Stimulated activated CD4-positive, alpha-beta T cell treated with anti-CD3 and anti-CD28 coated beads, Interleukin-1b, Interleukin-23, amount 100 ng/mL, for 48 hours (primary cell): ENCODE measurements around the gene NCKAP5.

ENCODE experiments used
- DNase-seq: peaks from one replicate; pipeline ENCODE4 v3.0.0-alpha.2; 2020

Gene NCKAP5

DNA sequence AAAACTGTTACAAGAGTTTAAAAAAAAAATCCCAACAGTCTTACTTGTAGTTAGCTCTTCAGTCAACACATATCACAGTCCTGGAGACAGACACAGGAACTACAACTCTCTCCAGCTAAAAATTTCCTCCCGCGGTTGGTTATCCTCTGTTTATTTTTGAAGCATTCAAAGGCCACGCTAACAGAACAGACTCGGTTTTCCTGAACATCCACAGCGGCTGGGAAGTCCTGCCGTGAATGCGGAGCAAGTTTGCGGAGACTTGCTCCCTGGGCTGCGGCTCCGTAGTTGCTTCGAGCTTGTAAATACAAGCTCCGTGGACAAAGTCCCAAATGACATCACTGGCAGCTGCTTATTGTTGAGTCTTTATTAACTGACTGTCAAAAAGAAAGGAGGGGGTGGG is at the start of gene NCKAP5:
Gene NCKAP5, minus strand, starts transcription at position 292 of the 400 bp plus-strand sequence. CDS start 50,937 bp downstream, outside the sequence.
- DNase-seq = no peak

DNA sequence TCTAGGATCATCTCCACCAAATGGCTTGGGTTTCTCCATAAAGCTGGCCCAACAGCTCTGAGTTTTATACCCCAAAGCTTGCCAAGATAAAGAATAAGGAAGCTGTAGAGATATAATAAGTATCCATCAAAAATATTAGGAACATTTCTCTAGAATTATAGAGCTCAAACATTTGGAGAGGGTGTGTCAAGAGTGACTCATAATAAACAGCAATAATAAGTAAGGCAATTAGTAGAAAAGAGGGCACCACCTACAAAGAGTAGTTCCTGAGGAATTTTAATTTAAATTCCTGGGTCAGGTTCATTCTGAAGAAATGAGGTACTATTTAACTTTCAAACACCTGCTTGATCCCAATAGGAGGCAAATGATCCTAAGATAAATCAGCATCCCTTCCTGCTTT is 41.4 kb upstream of the NCKAP5 start:
- DNase-seq = no peak

DNA sequence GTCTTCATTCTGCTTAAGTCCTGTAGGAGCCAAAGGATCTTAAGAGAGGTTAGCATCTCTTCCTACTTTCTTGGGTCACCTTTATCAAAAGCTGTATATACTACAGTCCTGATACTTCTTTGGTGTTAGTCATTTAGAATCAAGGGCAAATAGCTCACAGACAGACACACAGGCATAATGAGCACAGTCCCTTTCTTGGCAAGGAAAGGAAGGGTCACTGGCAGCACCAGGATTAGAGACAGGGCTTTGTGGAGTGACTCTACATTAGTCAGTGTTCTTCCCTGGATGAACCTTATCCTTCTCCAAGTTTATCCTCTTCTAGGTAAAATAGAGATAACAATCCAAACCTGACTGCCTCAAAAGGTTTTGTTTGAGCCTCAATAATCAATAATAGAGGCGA is 40.0 kb upstream of the NCKAP5 start:
- DNase-seq = no peak

DNA sequence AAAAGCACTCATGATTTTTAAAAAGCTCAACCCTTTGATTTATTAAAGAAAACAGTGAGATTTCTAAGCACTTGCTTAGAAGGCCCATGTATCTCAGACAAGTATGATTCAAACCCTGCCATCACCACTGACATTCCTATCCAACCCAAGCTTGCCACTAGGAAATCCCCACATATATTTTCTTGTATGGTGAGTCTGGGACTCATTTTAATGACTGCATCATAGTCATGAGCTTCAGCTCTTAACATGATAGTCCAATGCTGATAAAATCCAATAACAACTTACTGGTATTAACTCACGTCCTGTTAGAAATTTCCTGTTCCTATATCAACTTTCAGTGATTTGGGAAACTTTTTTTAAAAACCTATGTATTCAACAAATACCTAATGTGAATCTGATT is 39.4 kb upstream of the NCKAP5 start:
- DNase-seq = no peak

DNA sequence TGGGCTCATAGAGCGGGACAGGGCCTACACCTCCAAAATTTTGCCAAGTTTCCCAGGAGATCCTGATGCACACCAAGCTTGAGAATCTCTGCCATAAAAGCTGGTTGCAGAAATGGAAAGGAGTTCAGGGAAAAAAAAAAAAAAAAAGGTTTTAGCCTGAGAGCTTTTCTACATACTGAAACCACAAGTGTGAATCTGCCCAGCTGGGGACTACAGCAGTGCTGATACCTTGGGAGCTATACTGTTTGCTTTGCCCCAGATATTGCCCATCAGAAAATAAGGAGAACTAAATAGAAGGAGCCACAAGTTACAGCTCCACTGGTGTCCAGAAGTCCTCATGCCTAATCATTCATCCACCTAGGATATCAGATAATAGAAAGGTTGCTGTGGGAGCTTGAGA is 38.4 kb upstream of the NCKAP5 start:
- no peak for DNase-seq

DNA sequence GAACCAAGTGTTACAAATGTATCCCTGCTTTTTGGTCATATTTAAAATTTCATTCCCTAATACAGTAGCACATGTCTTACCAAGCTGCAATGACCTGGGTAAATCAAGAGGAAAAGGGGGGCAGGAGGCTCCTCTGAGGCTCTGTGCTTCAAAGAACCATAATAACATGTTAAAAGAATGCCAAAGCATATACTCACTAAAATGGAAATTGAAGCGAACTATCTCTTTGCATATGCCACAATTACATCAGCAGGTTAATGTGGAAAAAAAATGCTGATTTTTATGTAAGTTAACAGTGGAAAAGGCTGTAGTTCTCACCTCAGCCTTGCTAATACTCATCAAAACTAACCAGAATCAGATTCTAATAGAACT is 37.5 kb upstream of the NCKAP5 start:
- DNase-seq = no peak

GRCh38 chr2:133605011-133605765 is 36.9 kb upstream of the NCKAP5 start:
- no peak for DNase-seq

DNA sequence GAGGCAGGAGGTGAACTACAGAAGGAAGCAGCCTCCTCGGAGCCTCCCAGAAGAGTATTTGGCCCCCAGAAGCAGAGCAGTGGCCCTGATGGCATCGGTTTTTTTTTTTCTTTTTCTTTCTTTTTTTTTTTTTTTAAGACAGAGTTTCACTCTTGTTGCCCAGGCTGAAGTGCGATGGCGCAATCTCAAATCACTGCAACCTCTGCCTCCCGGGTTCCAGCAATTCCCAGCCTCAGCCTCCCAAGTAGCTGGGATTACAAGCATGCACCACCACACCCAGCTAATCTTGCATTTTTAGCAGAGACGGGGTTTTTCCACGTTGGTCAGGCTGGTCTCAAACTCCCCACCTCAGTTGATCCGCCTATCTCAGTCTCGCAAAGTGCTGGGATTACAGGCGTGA is 34.8 kb upstream of the NCKAP5 start:
- DNase-seq = no peak

DNA sequence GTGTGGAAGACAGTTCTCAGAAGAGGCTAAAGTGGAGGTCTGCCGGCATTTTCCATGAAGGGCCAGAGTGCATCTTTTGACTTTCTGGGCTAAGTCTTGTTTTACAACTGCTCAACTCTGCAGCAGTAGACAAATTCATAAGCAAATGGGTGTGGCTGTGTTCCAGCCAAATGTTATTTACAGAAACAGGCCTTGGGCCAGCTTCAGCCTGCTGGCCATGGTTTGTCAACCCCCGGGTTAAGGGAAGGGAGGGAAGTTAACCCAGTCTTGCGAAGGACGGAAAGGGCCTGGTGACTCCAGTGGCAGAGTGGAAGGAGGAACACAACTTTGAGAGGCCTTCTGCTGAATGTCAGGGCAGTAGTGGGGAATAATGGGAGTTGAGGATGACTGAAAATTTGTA is 34.3 kb upstream of the NCKAP5 start:
- DNase-seq = no peak

DNA sequence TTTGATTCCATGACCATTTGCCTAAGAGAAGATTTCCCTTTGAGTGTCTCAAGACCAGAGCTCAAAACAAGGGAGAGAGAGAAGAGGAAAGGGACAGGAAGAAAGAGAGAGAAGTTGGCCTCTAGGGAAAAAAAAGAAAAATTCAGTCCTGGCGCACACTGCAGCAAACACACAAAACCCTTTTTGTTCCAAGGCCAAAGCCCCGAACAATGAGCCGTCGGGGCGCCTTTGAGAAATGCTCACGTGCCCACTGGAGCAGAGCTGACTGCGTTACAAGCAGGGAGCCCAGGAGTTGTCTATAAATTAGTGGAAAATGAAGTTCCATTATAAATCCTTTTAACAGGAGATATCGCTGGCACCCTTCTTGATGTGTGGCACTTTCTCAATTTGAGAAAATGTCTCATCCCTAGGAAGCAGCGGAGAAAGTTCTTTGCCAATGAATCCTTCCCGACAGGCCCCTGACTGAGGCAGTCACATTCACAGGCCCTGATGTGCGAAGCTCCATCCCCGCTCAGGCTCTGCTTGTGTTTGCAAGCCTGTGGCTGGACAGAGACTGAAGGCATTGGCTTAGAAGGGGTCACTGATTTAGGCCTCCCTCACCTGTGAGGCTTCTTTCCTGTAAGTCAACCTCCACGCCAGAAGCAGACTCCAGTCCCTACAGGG is 32.1 kb upstream of the NCKAP5 start:
- DNase-seq = no peak

DNA sequence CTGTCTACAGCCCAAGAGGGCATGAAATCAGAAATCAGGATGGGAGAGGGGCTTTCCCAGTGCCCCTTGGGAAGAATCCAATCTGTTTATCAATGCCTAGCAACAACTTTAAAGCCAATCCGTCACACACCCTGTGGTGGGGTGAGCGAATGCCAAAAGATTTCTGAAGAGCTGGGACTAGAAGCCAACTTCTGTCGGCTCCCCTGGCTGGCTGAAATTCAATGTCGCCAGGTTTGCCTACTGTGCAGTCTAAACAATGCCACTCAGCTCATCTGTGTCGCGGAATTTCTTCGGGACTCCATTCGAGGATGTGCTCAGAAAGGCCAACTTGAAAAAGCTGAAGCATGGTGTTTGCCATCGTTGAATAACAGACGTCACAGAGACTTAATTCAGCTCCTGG is 31.5 kb upstream of the NCKAP5 start:
- DNase-seq = no peak

DNA sequence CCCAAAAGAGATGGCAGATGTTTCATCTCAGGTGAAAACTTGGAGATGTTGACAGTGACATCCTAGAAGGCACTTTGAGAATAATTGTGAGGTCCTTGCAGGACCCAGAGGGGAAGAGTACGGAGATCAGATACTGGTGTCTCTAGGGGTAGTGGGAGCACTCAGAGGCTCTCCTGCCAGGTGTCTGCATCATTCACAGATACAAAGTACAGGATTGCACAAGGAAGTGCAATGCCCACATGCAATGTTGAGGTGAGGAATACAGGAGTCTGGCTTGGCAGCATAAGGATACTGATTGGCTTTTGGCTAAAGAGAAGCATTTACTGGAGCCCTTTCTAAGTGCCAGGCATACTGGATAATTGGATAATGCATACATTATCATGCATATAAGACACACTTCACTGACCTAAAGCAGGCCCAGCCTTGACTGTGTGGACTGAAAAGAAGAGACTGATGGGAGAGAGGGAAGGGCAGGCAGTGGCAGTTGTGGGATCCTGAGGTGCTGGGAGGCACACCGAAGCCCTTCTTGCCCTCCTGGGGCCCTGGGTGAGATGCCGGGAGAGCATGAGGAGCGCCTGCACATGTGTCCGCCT is 31.0 kb upstream of the NCKAP5 start:
- DNase-seq = no peak

GRCh38 chr2:133598769-133599168 is 30.5 kb upstream of the NCKAP5 start:
- no peak for DNase-seq

DNA sequence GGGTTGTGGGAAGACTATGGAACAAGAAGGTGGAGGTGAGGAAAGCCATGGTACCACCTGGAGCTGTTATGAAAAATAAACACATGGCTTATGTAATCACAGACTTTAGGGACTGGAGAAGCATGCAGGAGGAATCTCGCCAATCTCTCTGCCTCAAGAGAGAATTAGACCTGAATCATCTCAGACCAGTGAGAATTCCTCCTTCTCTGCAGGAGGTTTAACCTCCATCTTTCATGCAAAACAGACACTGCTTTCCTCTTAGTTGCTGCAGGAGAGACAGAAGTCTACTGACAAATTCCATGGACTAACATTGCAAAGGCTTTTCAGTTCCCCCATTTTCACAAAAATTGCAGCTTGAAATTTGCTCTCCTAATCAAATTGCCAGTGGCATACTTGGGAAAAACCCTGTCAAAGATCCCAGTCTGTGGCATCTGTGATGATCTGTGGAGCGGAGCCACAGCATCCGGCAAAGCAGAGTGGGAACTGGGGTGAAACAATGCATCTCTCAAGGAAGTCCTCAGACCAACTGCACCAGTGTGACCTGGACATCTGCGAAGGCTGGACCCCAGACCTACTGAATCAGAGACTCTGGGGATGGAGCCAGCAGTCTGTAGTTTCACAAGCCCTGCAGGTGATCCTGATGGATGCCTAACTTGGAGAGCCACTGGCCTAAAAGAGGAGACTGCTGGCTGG is 28.6 kb upstream of the NCKAP5 start:
- DNase-seq = no peak

DNA sequence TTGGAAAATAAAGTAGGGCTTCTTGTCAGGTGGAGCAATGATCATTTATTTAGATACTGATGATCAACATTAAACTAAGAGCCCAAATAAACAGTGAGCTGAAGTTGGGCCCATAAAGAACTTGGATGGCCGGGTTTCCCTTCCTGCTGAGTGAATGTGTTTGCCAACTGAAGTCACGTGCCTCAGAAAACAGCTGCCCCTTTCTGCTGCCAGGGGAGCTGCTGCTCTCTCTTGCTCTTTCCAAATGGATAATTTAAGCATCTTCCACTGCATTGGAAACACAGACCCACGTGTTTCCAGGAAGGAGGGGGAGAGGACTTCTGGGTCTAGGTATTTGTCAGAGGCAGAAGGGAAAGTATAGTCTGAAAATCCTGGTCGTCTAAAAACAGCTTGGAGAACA is 22.9 kb upstream of the NCKAP5 start:
- DNase-seq = no peak

DNA sequence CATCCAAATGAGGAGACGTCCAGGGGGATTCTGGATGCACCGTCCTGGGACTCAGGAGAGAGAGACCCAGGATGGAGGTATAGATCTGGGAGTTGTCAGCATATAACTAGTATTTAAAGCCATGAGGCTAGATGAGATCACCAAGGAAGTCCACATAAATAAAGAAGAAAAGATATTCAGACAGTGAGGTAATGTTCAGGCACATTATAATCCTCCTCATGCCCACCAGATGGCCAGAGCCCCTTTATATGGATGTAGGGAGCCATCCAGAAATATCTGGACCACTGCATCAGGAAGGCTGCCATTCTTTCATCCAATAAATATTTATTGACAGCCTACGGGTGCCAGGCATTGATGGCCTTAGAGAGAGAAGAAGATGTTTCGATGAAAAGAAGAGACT is 21.2 kb upstream of the NCKAP5 start:
- DNase-seq = no peak

DNA sequence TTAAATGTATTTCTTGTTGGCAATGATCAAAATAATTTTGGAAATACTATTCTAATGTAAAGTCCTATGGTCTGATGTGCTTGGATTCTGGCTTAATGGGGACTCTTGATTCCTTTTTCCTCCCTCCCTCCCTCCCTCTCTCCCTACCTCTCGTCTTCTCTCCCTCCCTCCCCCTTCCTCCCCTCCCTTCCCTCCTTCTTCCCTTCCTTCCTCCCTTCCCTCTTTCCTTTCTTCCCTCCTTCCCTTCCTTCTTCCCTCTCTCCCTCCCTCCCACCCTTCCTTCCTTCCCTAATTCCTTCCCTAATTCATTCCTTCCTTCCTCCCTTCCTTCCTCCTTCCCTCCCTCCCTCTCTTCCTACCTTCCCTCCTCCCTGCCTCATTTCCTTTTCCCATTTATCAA is 19.9 kb upstream of the NCKAP5 start:
- no peak for DNase-seq

- no peak for DNase-seq
Measured at GRCh38 chr2:133586978-133587377, 18.7 kb upstream of the NCKAP5 start.

DNA sequence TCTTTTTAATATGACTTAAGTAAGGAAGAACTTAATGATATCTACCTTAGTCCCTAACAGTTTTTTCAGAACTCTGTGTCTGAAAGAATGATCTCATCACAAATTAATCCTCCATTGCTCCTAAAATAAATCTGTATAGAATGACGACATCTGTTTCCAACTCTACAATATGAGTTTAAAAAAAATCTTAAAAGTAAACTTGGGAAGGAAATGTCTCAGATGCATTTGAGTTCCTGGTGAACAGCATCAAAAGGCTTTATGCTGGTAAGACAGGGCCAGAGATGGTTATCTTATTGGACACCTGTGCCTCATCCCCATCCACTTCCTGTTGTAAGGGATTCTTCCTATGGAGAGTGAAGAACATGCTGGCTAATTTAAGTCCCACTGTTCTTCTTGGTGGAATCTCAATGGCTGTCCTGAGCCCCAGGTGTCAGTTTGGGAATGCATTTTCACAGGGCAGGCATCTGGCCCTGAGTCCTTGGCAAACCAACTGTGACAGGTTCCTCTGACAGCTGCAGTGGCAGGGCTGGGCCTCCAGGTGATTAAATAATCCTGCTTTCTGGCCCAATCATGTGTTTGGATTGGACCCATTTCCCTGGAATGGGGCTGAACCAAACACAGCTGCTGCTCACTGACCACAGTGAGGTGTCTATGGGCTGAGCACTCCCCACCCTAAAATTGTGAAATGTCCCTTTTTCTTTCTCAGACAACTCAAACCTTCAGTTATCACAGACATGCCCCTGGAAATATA is 12.9 kb upstream of the NCKAP5 start:
- DNase-seq = no peak

DNA sequence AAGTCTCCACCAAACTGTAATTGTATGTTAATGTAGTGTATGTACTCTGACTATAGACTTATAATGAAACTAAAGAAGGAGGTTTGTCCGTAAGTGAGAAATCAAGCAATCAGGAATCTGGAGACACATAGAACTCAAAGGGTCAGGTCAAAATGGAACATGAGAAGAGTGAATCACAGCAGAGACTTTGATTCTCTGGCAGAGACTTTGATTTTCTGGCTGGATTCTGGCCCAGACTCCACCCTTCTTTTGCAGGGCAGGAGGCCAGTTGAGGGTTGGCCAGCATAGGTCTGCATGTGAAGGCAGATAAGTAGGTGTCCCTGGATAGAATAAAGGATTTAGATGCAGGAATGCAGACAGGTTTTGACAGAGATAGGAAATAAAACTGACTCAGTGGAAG is 11.0 kb upstream of the NCKAP5 start:
- no peak for DNase-seq

GRCh38 chr2:133576714-133577113 is 8.5 kb upstream of the NCKAP5 start:
- no peak for DNase-seq

DNA sequence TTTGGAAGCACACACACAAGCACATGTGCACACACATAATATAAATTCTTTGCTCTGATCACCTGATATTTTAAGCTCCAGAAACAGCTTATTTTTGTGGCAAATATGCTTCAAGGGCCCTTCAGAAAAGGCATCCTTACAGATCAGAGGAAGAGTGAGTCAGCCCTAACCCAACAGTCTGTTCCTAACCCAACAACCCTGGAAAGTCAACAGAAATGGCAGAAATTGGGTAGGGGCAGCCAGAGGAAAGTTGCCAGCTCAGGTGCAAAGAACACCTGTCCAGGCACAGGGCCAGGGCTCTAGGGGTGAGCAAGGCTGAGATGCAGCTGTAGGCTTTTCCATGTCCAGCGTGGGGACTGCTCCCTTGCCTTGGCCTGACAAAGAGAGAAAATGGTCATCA is 6.4 kb upstream of the NCKAP5 start:
- no peak for DNase-seq

- DNase-seq = no peak
Measured at GRCh38 chr2:133574186-133574585, 5.9 kb upstream of the NCKAP5 start.
